ENCODE measurements around the gene NME7.
"Not testable (repeated sequence)": the region's sequence is repeated elsewhere in the genome, so short reads cannot be mapped to it uniquely, and the experiment has no call there.

Gene NME7, protein sequence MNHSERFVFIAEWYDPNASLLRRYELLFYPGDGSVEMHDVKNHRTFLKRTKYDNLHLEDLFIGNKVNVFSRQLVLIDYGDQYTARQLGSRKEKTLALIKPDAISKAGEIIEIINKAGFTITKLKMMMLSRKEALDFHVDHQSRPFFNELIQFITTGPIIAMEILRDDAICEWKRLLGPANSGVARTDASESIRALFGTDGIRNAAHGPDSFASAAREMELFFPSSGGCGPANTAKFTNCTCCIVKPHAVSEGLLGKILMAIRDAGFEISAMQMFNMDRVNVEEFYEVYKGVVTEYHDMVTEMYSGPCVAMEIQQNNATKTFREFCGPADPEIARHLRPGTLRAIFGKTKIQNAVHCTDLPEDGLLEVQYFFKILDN

GRCh38 chr1:169367686-169368405, at the start of gene NME7, which contains the start of gene BLZF1:
NME7 (minus strand) TSS chr1:169367797; CDS start chr1:169367710, 87 bp downstream.
BLZF1 (plus strand) TSS chr1:169368195; CDS start chr1:169369523, 1,328 bp downstream.
- DNase-seq (ENCODE audit: low spot score), result peak; percentile 43

- DNase-seq (ENCODE audit: low spot score), result no peak
Measured at GRCh38 chr1:169414952-169415351, 47.4 kb upstream of the NME7 start.

- not testable (repeated sequence) for DNase-seq (ENCODE audit: low spot score)
Measured at GRCh38 chr1:169408340-169408739, 40.7 kb upstream of the NME7 start.

GRCh38 chr1:169402578-169402977, 35.0 kb upstream of the NME7 start:
- DNase-seq (ENCODE audit: low spot score), result not testable (repeated sequence)

GRCh38 chr1:169395955-169396354, 28.4 kb upstream of the NME7 start:
- DNase-seq (ENCODE audit: low spot score), result no peak

GRCh38 chr1:169392406-169392805, 24.8 kb upstream of the NME7 start:
- DNase-seq (ENCODE audit: low spot score), result no peak

- DNase-seq (ENCODE audit: low spot score), result no peak
Measured at GRCh38 chr1:169390303-169390702, 22.7 kb upstream of the NME7 start.

DNA sequence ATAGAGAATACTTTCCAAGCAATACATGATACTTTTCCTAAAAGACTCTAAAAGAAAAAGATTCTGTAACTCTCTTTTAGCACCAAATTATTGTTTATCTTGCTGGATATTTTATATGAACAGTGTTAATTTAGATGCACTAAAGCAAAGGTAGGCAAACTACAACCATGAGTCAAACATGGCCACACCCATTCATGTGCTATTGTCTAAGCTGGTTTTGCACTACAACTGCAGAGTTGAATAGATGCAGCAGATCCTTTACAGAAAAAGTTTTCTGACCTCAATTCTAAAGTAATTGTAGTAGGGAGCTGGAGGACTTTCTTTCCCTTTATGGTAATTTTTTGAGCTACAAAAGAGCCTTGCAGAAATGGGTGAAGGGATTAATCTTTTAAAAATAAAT, 19.8 kb upstream of the NME7 start:
- DNase-seq (ENCODE audit: low spot score), result no peak

- DNase-seq (ENCODE audit: low spot score), result no peak
Measured at GRCh38 chr1:169383449-169383848, 15.9 kb upstream of the NME7 start.

GRCh38 chr1:169381162-169381561, 13.6 kb upstream of the NME7 start:
- DNase-seq (ENCODE audit: low spot score), result no peak

DNA sequence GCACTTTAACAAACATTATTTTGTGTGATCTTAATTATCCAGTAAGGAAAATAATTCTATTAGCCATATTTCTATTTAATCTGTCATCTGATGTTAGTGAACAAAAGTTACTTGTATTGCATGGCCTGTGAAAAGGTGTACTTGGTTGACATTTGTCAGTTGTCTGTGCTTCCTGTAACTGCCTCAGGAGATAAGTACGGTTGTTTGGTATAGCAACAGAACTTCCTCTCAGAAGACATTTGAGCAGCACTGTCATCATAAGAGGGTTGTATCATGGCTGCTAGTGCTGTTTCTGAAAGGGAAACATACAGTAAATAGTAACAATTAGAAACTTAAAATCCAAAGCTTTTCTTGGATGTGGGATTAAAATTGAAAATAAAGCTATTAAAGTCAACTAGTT, 3.8 kb upstream of the NME7 start:
- DNase-seq (ENCODE audit: low spot score), result no peak

DNA sequence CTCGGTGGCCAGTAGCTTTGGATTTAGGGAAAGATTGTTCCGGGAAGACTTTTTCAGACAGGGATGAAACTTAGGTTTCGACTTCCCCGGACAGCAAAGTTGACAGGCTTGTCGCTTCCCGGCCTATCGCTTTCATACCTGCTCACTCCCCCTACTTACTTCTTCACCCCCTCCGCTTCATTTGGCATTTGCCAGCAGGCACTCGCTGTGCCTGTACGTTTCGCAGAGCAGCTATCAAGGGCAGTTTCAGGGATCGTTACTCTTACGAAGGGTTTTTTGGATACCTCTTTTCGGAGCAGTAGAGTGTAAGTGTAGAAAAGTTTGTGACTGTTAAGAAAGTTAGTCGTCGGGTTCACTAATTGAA, 791 bp upstream of the NME7 start:
- no peak for DNase-seq (ENCODE audit: low spot score)

DNA sequence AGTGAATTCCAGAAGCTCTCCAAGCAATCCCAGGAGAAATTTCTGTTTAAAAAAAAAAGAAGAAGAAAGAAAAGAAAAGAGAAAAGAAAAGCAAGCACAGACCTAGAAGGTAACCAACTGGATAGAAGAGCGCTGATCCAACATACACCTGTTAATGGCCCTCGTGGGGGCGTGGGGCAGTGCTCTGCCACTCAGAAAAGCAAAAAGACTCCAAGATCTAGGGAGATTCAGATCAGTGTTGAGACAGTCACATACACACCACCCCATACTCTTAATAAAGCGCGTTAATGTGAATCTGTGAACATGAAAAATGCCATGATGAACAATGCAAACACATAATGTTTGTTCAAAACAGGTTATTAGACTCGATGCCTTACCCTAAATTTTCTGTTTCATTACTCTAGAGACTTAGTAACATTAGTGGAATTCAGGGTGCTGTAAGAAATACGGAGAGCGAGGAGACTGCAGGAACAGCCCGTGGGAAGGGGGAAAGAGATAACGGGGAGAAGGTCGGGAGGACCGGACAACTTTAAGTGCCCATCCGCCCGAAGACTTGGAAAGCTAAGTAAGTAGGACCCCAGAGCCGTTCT, 406 bp downstream of the NME7 start:
- no peak for DNase-seq (ENCODE audit: low spot score)

GRCh38 chr1:169364948-169365347, 2.6 kb downstream of the NME7 start:
- no peak for DNase-seq (ENCODE audit: low spot score)

GRCh38 chr1:169363046-169363730, 4.4 kb downstream of the NME7 start:
- no peak for DNase-seq (ENCODE audit: low spot score)

GRCh38 chr1:169361281-169361680, 6.3 kb downstream of the NME7 start:
- no peak for DNase-seq (ENCODE audit: low spot score)

- no peak for DNase-seq (ENCODE audit: low spot score)
Measured at GRCh38 chr1:169360415-169360814, 7.2 kb downstream of the NME7 start.

GRCh38 chr1:169348383-169349036, 19.1 kb downstream of the NME7 start:
- peak; percentile 13 for DNase-seq (ENCODE audit: low spot score)

DNA sequence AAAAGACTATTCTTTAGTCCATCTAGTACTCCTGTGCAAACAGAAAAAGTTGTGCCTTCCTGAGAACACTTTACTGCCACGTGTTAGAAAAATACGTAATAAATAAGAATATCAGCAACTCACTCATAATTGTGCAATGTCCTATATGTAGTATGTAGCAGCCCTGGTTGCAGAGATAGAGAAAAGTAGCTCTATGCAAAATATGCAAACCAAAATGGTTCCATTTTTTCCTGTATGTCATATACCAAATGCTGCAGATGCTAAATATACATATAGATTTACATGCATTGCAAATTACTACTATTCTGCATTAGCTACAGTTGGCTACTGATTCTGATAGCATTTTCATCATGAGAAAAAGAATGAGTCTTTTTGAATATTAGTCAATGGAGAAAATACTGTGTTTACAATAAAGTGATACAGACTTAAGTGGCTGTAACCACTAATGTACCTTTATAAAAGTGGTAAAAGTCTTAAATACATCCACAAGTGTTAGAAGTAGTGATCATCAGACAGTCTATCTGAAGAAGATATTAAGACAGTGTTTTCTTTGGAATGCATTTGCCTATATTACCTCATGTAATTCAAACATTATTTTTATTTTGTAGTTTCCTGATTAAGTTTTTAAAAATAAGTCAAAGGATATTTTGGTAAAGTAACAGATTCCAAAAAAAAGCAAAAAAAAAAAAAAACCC, 19.8 kb downstream of the NME7 start:
- DNase-seq (ENCODE audit: low spot score), result no peak

- DNase-seq (ENCODE audit: low spot score), result no peak
Measured at GRCh38 chr1:169346036-169346589, 21.5 kb downstream of the NME7 start.

- DNase-seq (ENCODE audit: low spot score), result no peak
Measured at GRCh38 chr1:169345511-169345910, 22.1 kb downstream of the NME7 start.
